Left lung (tissue), 10 donors: ENCODE measurements around the gene ADAMTS17. TPM values are rescaled to one million over a fixed set of nuclear protein-coding genes. Genes with fewer than 3 reads are reported as not detected.

Source experiments
- ATAC-seq: fragments of 200-7000 bp; cut with Tn5 transposase; one replicate; pipeline ENCODE4 v1.9.1; 2020; ENCODE audit warnings: moderate library complexity
- DNase-seq, 4 donors: peaks; one replicate each; pipeline ENCODE4 v3.0.0-alpha.2; 2013 to 2020
- H3K27ac ChIP-seq, 2 donors: fragments of 200-600 bp; sonication (generic) in 1 of 2; one replicate each; pipeline versions ENCODE4 v1.5.0 to v1.8.0; 2020 to 2021
- H3K27me3 ChIP-seq, 2 donors: fragments of 200-600 bp; sonication (generic) in 1 of 2; one replicate each; pipeline versions ENCODE4 v1.5.0 to v1.8.0; 2020 to 2021
- H3K36me3 ChIP-seq, 2 donors: fragments of 200-600 bp; sonication (generic) in 1 of 2; one replicate each; pipeline versions ENCODE4 v1.5.0 to v1.8.0; 2020 to 2021
- H3K4me1 ChIP-seq, 2 donors: fragments of 200-600 bp; one replicate each; pipeline ENCODE4 v1.8.0; 2021
- H3K4me3 ChIP-seq, 2 donors: fragments of 200-600 bp; sonication (generic) in 1 of 2; one replicate each; pipeline versions ENCODE4 v1.5.0 to v1.8.0; 2020 to 2021; ENCODE audit warnings: mild to moderate bottlenecking in 1 of 2
- H3K9me3 ChIP-seq, 2 donors: fragments of 200-600 bp; sonication (generic) in 1 of 2; one replicate each; pipeline versions ENCODE4 v1.5.0 to v1.8.0; 2020 to 2021
- intact Hi-C, 2 donors: fragments of 100-400 bp; cut with DNase I; formaldehyde crosslinking; loops; one replicate each; pipeline versions ENCODE4 v1.11.2 to v1.14.2; 2022
- polyA plus RNA-seq, 6 donors: library from polyadenylated mRNA; unstranded; fragments of 120-200 nt; gene quantifications; one replicate each; pipeline ENCODE4 v1.2.1, GENCODE V29; 2013; ENCODE audit not compliant: insufficient read length in 6 of 6
- total RNA-seq, 2 donors: library from RNA; stranded (reverse); fragmentation: NEBNext Ultra II Directional; extraction: Animal tissue kit (Norgen Biotek cat#: 25700); gene quantifications; one replicate each; pipeline ENCODE4 v1.2.1, GENCODE V29; 2021
- TF ChIP-seq, protein P1 (sequence below), 2 donors: fragments of 200-600 bp; sonication (generic) in 1 of 2; IDR thresholded peaks; one replicate each; pipeline versions ENCODE4 v1.5.0 to v1.8.0; 2021; ENCODE audit warnings: antibody characterized with exemption in 2 of 2
- donor health status: DM: no; HTN: yes; CAD: no.
- donor health status: DM: no; HTN: no; CAD: no.

The ADAMTS17 gene
- total and polyA plus RNA-seq, 8 donors: 2.0 to 3.9 (median 3.4) TPM

DNA sequence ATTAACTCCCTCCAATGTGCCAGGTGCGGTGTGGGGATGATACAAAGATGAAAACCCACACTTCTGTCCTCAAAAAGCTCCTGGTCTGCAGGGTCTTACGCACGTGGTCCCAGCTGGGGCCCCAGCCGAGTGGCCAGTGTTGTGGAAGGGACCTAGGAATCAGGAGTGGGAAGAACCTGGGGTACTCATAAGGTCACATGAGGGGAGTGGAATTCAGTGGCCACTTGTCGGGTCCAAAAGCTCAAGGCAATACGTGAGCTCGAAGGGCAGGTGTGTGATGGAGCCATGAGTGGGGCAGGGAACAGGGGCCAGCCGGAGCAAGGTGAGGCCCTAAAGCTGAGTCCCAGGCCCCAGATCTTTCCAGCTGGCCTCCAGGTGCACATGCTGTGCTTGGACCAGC is 348.5 kb downstream of the ADAMTS17 start:
- ATAC-seq (no peak), DNase-seq (peak in 1 of 4 donors; percentile 19)
- Histone ChIP-seq H3K9me3 (no peaks in the 10 kb centered on the region), H3K27ac (no peak overlapping the region), H3K4me3 (no peak overlapping the region), H3K36me3 (no peaks in the 10 kb centered on the region), H3K4me1 (no peaks in the 10 kb centered on the region), H3K27me3 (no peaks in the 10 kb centered on the region)
- intact Hi-C loops: no loop called here
- TF ChIP-seq, protein P1, sequence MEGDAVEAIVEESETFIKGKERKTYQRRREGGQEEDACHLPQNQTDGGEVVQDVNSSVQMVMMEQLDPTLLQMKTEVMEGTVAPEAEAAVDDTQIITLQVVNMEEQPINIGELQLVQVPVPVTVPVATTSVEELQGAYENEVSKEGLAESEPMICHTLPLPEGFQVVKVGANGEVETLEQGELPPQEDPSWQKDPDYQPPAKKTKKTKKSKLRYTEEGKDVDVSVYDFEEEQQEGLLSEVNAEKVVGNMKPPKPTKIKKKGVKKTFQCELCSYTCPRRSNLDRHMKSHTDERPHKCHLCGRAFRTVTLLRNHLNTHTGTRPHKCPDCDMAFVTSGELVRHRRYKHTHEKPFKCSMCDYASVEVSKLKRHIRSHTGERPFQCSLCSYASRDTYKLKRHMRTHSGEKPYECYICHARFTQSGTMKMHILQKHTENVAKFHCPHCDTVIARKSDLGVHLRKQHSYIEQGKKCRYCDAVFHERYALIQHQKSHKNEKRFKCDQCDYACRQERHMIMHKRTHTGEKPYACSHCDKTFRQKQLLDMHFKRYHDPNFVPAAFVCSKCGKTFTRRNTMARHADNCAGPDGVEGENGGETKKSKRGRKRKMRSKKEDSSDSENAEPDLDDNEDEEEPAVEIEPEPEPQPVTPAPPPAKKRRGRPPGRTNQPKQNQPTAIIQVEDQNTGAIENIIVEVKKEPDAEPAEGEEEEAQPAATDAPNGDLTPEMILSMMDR (IDR thresholded peaks at IDR 0.05): no peak

DNA sequence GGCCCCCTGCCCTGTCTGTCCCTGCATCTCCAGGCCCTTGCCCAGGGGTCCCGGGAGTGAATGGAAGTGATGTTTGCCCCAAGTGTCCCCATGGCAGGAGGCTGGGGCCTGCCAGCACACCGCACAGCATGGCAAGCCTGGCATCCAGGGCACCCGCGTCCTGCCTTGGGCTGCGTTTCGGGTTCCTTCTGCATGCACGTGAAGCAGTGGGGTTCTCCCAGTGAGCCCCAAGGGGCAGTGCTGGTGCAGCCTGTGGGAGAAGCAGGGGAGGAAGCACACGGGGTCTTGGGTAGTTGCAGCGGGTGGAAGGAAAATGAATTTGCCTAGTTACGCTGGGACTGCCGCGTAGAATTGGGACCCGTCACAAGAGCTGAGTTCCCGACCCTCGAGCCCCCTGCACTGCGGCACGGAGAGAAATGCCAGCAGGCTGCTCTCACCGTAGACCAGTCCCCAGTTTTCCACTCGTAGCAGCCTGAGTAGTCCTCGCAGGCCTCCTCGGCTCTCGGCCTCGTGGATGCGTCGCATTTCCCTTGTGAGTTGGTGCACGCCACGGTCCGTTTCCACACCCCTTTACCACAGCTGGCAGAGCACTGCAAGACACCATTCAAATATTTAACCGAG is 349.1 kb downstream of the ADAMTS17 start:
- TF ChIP-seq, protein P1 (IDR thresholded peaks at IDR 0.05): no peak
- ATAC-seq: no peak
- Histone ChIP-seq H3K9me3 (no peaks in the 10 kb centered on the region), H3K4me3 (no peak overlapping the region), H3K4me1 (no peaks in the 10 kb centered on the region), H3K27me3 (no peaks in the 10 kb centered on the region), H3K27ac (no peak overlapping the region), H3K36me3 (no peaks in the 10 kb centered on the region)
- intact Hi-C loops: no loop called here
- DNase-seq: peak in 1 of 4 donors; percentile 20

DNA sequence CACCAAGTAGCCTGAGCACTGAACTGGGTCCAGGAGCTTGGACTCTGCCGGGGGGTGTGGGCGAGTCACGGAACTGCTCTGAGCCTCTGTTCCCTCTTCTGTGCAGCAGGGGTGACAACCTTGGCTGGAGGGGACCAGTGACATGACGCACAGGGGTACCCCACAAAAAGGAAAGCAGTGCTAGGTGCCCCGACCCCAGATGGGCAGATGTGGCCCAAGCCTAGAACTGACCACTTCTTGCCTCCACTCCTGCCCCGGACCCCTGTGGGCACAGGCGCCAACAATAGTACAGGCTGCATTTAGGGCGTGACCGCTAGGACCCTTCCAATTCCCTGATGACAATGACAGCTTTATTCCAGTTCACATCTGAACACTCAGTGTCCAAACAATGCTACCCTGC is 352.7 kb downstream of the ADAMTS17 start:
- H3K27me3 ChIP-seq: peaks cover 0 to 3% of the 10 kb centered on the region in 2 donors
- TF ChIP-seq, protein P1 (IDR thresholded peaks at IDR 0.05): no peak
- peak in 1 of 4 donors; percentile 4 for DNase-seq
- no peak overlapping the region for H3K27ac ChIP-seq
- no peak overlapping the region for H3K4me3 ChIP-seq
- ATAC-seq: no peak
- H3K36me3 ChIP-seq: no peaks in the 10 kb centered on the region
- no peaks in the 10 kb centered on the region for H3K9me3 ChIP-seq
- H3K4me1 ChIP-seq: no peaks in the 10 kb centered on the region
- intact Hi-C loops: no loop called here

DNA sequence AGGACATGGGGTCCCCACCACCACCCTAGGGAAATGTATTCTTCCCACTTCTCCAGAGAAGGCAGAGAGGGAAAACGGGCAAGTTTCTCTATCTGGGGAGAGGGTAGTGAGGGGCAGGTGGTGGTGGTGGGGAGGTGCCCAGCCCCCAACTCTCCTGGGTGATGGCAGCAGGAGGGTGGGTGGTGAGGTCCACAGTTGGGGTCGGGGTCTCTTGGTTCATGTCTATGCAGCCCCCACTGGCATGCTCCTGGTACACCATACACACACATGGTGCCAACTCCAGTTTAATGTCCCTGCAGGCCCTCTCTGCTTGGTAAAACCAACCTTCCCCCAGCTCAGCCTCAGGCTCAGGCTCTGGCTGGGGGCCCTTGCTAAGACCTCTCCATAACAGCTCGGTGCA is 354.1 kb downstream of the ADAMTS17 start:
- H3K27me3 ChIP-seq: peaks cover 0 to 17% of the 10 kb centered on the region in 2 donors
- peaks cover 0 to 6% of the 10 kb centered on the region in 2 donors for H3K4me1 ChIP-seq
- no peak overlapping the region for H3K27ac ChIP-seq
- H3K36me3 ChIP-seq: no peaks in the 10 kb centered on the region
- H3K9me3 ChIP-seq: no peaks in the 10 kb centered on the region
- H3K4me3 ChIP-seq: no peak overlapping the region
- TF ChIP-seq, protein P1 (IDR thresholded peaks at IDR 0.05): no peak
- intact Hi-C loops: no loop called here
- ATAC-seq (no peak), DNase-seq (no peak)

DNA sequence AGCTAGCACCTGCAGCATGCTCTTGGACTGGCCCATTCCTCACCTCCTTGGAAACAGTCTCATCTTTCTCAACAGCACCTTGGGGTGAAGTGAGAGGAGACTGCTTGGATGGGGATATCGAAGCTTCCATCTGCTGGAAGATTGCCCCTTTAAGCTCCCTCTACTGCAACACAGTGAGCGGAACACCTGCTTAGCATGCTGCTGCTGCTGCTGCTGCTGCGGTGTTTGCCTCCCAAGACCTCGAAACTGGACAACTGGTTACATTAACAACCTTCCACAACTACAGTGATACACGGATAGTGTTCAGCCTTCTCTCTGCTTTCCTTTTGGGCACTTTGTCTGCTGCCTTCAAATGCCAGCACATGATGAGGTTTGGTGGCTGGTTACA is 354.7 kb downstream of the ADAMTS17 start:
- peaks cover 0 to 6% of the 10 kb centered on the region in 2 donors for H3K4me1 ChIP-seq
- no peaks in the 10 kb centered on the region for H3K36me3 ChIP-seq
- DNase-seq: no peak
- TF ChIP-seq, protein P1 (IDR thresholded peaks at IDR 0.05): no peak
- intact Hi-C loops: no loop called here
- H3K27me3 ChIP-seq: peaks cover 0 to 18% of the 10 kb centered on the region in 2 donors
- no peaks in the 10 kb centered on the region for H3K9me3 ChIP-seq
- ATAC-seq: no peak
- no peak overlapping the region for H3K27ac ChIP-seq
- H3K4me3 ChIP-seq: no peak overlapping the region
